Heart left ventricle (tissue), 13 donors: Measurements from ENCODE around the gene AAGAB.

ENCODE experiments used
- CTCF ChIP-seq, 12 donors: fragments of 200-600 bp; sonication (generic) in 4 of 12; IDR thresholded peaks; one replicate each; pipeline versions ENCODE4 v1.5.0 to v1.8.0; 2018 to 2022; ENCODE audit warnings: antibody characterized with exemption in 12 of 12, mild to moderate bottlenecking in 5 of 12
- POLR2A ChIP-seq, 2 donors: fragments of 450-650 bp; IDR thresholded peaks; one replicate each; pipeline ENCODE4 v1.6.1; 2017; ENCODE audit warnings: antibody characterized with exemption in 2 of 2, mild to moderate bottlenecking in 2 of 2, moderate library complexity in 2 of 2
- donor health status: ischemic (EF 13 %, LVEDD 7.1; RV severe dilation, severe dysfunction).
- donor health status: DM: no; HTN: yes; CAD: no.
- donor health status: DM: no; HTN: no; CAD: no.
- donor health status: ischemic (EF 25% LVEDD 6.9; RV normal size, moderate dysfunction).
- donor health status: ischemic (EF 25% LVEDD 5.7; RV mildly dilated, moderate dysfunction).
- donor health status: ischemic (EF 35%, LVEDD 5.7; RV mildly dilated, moderate dysfunction).
- donor health status: nonischemic (EF 11% LVEDD 7.7; RV severe dilation, severe dysfunction).
- donor health status: DM: yes; HTN: yes; CAD: no.
- donor health status: PGD.
- donor health status: ischemic (EF 29% LVEDD 5.4; RV normal size, mild dysfunction).
- donor health status: nonischemic (EF 23%, LVEDD 6.1; RV moderate dilation, normal function).

GRCh38 chr15:67163180-67163579 is 91.3 kb downstream of the AAGAB start:
- TF ChIP-seq CTCF (IDR thresholded peaks at IDR 0.05) (no peak), POLR2A (IDR thresholded peaks at IDR 0.05) (no peak)
